ENCODE measurements around the gene SUPT5H. TPM values are rescaled to one million over a fixed set of nuclear protein-coding genes. Genes with fewer than 3 reads are reported as not detected.
"Not testable (repeated sequence)": the region's sequence is repeated elsewhere in the genome, so short reads cannot be mapped to it uniquely, and the experiment has no call there.

The SUPT5H gene
- total RNA-seq, 1 donor from 2014 or later, result 102 TPM

GRCh38 chr19:39446365-39447084 lies 1.1 kb downstream of the SUPT5H start:
- ATAC-seq, result no peak
- no peak for DNase-seq (ENCODE audit: low spot score)
- intact Hi-C loops (cut with DNase I), result no loop called here

GRCh38 chr19:39448271-39448670 lies 2.9 kb downstream of the SUPT5H start:
- intact Hi-C loops (cut with DNase I), result no loop called here
- ATAC-seq, result no peak
- DNase-seq (ENCODE audit: low spot score), result no peak

GRCh38 chr19:39449116-39449797 lies 3.9 kb downstream of the SUPT5H start:
- intact Hi-C loops (cut with DNase I), result no loop called here
- ATAC-seq (no peak), DNase-seq (ENCODE audit: low spot score) (no peak)

GRCh38 chr19:39451257-39451656 lies 5.9 kb downstream of the SUPT5H start:
- intact Hi-C loops (cut with DNase I); ATAC-seq; DNase-seq (ENCODE audit: low spot score): not testable (repeated sequence)

GRCh38 chr19:39463403-39463802 lies 18.0 kb downstream of the SUPT5H start:
- DNase-seq (ENCODE audit: low spot score) (no peak), ATAC-seq (no peak)
- intact Hi-C loops (cut with DNase I), result no loop called here

GRCh38 chr19:39465956-39466747 lies 20.8 kb downstream of the SUPT5H start:
- no peak for ATAC-seq
- DNase-seq (ENCODE audit: low spot score), result no peak
- intact Hi-C loops (cut with DNase I), result no loop called here

GRCh38 chr19:39467941-39468340 lies 22.6 kb downstream of the SUPT5H start:
- DNase-seq (ENCODE audit: low spot score) (no peak), ATAC-seq (no peak)
- intact Hi-C loops (cut with DNase I), result no loop called here

GRCh38 chr19:39469036-39469435 lies 23.7 kb downstream of the SUPT5H start:
- ATAC-seq (no peak), DNase-seq (ENCODE audit: low spot score) (no peak)
- intact Hi-C loops (cut with DNase I), result no loop called here

GRCh38 chr19:39469567-39469966 lies 24.2 kb downstream of the SUPT5H start:
- intact Hi-C loops (cut with DNase I), result no loop called here
- ATAC-seq (no peak), DNase-seq (ENCODE audit: low spot score) (no peak)

- intact Hi-C loops (cut with DNase I), result loop anchor here (10.0 kb wide), 1 partner anchor 64 kb away; the partner anchor contains the start of gene EID2B
- DNase-seq (ENCODE audit: low spot score) (no peak), ATAC-seq (no peak)
Measured at GRCh38 chr19:39470724-39471339, 25.4 kb downstream of the SUPT5H start.

- intact Hi-C loops (cut with DNase I), result loop anchor here (10.0 kb wide), 1 partner anchor 63 kb away; the partner anchor contains the start of gene EID2B
- ATAC-seq (no peak), DNase-seq (ENCODE audit: low spot score) (no peak)
Measured at GRCh38 chr19:39471756-39472536, 26.6 kb downstream of the SUPT5H start.

- DNase-seq (ENCODE audit: low spot score) (no peak), ATAC-seq (peak; percentile 4)
- intact Hi-C loops (cut with DNase I), result loop anchor here (10.0 kb wide), 1 partner anchor 62 kb away; the partner anchor contains the start of gene EID2B
Measured at GRCh38 chr19:39472746-39473442, 27.5 kb downstream of the SUPT5H start.

GRCh38 chr19:39473443-39473960 lies 28.1 kb downstream of the SUPT5H start:
- DNase-seq (ENCODE audit: low spot score) (no peak), ATAC-seq (peak; percentile 12)
- intact Hi-C loops (cut with DNase I), result loop anchor here (10.0 kb wide), 1 partner anchor 61 kb away; the partner anchor contains the start of gene EID2B

GRCh38 chr19:39474139-39474620 lies 28.8 kb downstream of the SUPT5H start:
- peak; percentile 68 for ATAC-seq
- intact Hi-C loops (cut with DNase I), result loop anchor here (10.0 kb wide), 1 partner anchor 61 kb away; the partner anchor contains the start of gene EID2B
- peak; percentile 74 for DNase-seq (ENCODE audit: low spot score)

- ATAC-seq (no peak), DNase-seq (ENCODE audit: low spot score) (no peak)
- intact Hi-C loops (cut with DNase I), result loop anchor here (10.0 kb wide), 1 partner anchor 59 kb away; the partner anchor contains the start of gene EID2B
Measured at GRCh38 chr19:39475748-39476147, 30.4 kb downstream of the SUPT5H start.

- DNase-seq (ENCODE audit: low spot score); ATAC-seq: not testable (repeated sequence)
- intact Hi-C loops (cut with DNase I), result loop anchor here (10.0 kb wide), 1 partner anchor 55 kb away; the partner anchor contains the start of gene EID2B
Measured at GRCh38 chr19:39479319-39479801, 34.0 kb downstream of the SUPT5H start.

GRCh38 chr19:39479916-39480315 lies 34.5 kb downstream of the SUPT5H start:
- intact Hi-C loops (cut with DNase I), result loop anchor here (10.0 kb wide), 1 partner anchor 55 kb away; the partner anchor contains the start of gene EID2B
- DNase-seq (ENCODE audit: low spot score), result no peak
- no peak for ATAC-seq
